Measurements from ENCODE around the gene CABP5.

CABP5 gene

DNA sequence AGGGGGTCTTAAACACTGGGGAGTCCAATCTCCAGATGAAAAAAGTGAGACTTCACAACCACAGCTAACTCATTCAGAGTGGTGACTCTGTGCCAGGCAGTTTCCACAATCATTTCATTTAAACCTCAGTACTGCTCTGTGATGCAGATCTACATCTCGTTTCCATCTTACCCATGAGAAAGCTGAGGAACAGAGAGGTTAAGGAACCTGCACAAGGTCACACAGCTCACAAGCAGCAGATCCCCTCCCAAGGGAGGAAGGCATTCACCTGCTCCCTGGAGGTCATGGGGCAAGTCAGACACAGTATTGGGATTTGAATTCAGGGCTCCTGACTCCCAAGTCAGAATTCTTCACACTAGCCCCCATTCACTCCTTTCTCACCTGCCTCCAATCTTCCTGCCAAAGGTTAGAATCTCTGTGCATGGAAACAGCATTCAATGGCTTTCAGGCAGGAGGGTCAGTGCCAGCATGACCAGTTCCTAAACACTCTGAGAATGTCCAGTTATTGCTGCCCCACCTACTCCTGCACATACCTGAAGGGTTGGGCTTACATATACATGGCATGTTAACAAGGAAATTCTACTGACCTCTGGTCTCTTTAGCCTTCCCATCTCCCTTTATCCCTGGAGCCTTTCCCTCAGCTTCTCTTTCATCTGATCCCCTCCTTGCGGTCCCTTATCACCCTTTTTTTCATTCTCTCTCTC, 1.9 kb downstream of the CABP5 start:
- H3K4me3 ChIP-seq (ENCODE audit: low read depth in 1 of 2, low read length in 1 of 2), result no peak overlapping the region
- H3K9me3 ChIP-seq, result no peaks in the 10 kb centered on the region
- TF ChIP-seq, protein P1, sequence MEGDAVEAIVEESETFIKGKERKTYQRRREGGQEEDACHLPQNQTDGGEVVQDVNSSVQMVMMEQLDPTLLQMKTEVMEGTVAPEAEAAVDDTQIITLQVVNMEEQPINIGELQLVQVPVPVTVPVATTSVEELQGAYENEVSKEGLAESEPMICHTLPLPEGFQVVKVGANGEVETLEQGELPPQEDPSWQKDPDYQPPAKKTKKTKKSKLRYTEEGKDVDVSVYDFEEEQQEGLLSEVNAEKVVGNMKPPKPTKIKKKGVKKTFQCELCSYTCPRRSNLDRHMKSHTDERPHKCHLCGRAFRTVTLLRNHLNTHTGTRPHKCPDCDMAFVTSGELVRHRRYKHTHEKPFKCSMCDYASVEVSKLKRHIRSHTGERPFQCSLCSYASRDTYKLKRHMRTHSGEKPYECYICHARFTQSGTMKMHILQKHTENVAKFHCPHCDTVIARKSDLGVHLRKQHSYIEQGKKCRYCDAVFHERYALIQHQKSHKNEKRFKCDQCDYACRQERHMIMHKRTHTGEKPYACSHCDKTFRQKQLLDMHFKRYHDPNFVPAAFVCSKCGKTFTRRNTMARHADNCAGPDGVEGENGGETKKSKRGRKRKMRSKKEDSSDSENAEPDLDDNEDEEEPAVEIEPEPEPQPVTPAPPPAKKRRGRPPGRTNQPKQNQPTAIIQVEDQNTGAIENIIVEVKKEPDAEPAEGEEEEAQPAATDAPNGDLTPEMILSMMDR (IDR thresholded peaks at IDR 0.05), result no peak
- H3K36me3 ChIP-seq, result no peaks in the 10 kb centered on the region
- peaks cover 4% of the 10 kb centered on the region for H3K27me3 ChIP-seq
- no peak overlapping the region for H3K27ac ChIP-seq
- H3K4me1 ChIP-seq (ENCODE audit: control insufficient read depth in 1 of 2, insufficient read depth in 1 of 2, low read depth in 1 of 2, low read length in 1 of 2), result no peaks in the 10 kb centered on the region

- Histone ChIP-seq H3K4me3 (ENCODE audit: low read depth in 1 of 2, low read length in 1 of 2) (no peak overlapping the region), H3K27ac (no peak overlapping the region), H3K36me3 (no peaks in the 10 kb centered on the region), H3K9me3 (no peaks in the 10 kb centered on the region), H3K27me3 (peaks cover 4% of the 10 kb centered on the region), H3K4me1 (ENCODE audit: control insufficient read depth in 1 of 2, insufficient read depth in 1 of 2, low read depth in 1 of 2, low read length in 1 of 2) (no peaks in the 10 kb centered on the region)
- TF ChIP-seq, protein P1 (IDR thresholded peaks at IDR 0.05), result no peak
Measured at GRCh38 chr19:48036765-48037164, 7.1 kb downstream of the CABP5 start.

- H3K4me3 ChIP-seq (ENCODE audit: low read depth in 1 of 2, low read length in 1 of 2), result no peak overlapping the region
- no peaks in the 10 kb centered on the region for H3K27me3 ChIP-seq
- no peaks in the 10 kb centered on the region for H3K36me3 ChIP-seq
- TF ChIP-seq, protein P1 (IDR thresholded peaks at IDR 0.05), result no peak
- H3K9me3 ChIP-seq, result no peaks in the 10 kb centered on the region
- H3K27ac ChIP-seq, result no peak overlapping the region
- no peaks in the 10 kb centered on the region for H3K4me1 ChIP-seq (ENCODE audit: control insufficient read depth in 1 of 2, insufficient read depth in 1 of 2, low read depth in 1 of 2, low read length in 1 of 2)
Measured at GRCh38 chr19:48033604-48034003, 10.3 kb downstream of the CABP5 start.

DNA sequence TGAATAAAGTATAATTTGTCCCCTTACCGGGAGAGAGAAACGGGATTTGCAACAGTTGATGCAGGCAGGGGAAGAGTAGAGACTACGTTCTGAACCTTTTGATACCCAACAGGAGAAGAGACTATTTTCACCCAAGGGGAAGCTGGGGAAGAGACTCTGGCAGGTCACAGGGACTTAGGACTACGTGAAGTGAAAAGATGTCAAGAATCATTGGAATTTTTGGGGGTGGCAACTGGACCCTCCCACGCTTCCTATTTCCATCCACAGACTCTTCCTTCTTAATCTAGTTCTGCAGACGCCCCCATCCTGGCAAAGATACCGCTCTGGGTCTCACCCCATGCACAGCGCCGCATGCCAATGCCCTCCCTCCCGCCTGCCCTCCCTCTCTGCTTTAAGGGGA, 13.8 kb downstream of the CABP5 start:
- Histone ChIP-seq H3K4me1 (ENCODE audit: control insufficient read depth in 1 of 2, insufficient read depth in 1 of 2, low read depth in 1 of 2, low read length in 1 of 2) (no peaks in the 10 kb centered on the region), H3K27me3 (no peaks in the 10 kb centered on the region), H3K4me3 (ENCODE audit: low read depth in 1 of 2, low read length in 1 of 2) (no peak overlapping the region), H3K9me3 (no peaks in the 10 kb centered on the region), H3K36me3 (no peaks in the 10 kb centered on the region), H3K27ac (no peak overlapping the region)
- TF ChIP-seq, protein P1 (IDR thresholded peaks at IDR 0.05), result no peak

- Histone ChIP-seq H3K27me3 (no peaks in the 10 kb centered on the region), H3K27ac (no peak overlapping the region), H3K4me3 (ENCODE audit: low read depth in 1 of 2, low read length in 1 of 2) (no peak overlapping the region), H3K9me3 (no peaks in the 10 kb centered on the region), H3K4me1 (ENCODE audit: control insufficient read depth in 1 of 2, insufficient read depth in 1 of 2, low read depth in 1 of 2, low read length in 1 of 2) (no peaks in the 10 kb centered on the region), H3K36me3 (no peaks in the 10 kb centered on the region)
- TF ChIP-seq, protein P1 (IDR thresholded peaks at IDR 0.05), result no peak
Measured at GRCh38 chr19:48029431-48029830, 14.4 kb downstream of the CABP5 start.
